Activated CD4-positive, alpha-beta T cell treated with anti-CD3 and anti-CD28 coated beads for 36 hours (primary cell): ENCODE results near the gene IL20. TPM values are rescaled to one million over a fixed set of nuclear protein-coding genes. Genes with fewer than 3 reads are reported as not detected.

Experiments
- ATAC-seq: fragments of 200-7000 bp; cut with Tn5 transposase; one replicate; pipeline ENCODE4 v1.10.0; 2021; ENCODE audit warnings: mild to moderate bottlenecking, moderate library complexity
- CTCF ChIA-PET: fragments of 350-600 bp; sonication (Branson Sonifier 250); formaldehyde crosslinking; loops from one replicate; lab custom pipeline; 2021; ENCODE audit warnings: antibody characterized with exemption; lab: Charles Lee
- POLR2A ChIA-PET: fragments of 350-600 bp; sonication (Branson Sonifier 250); formaldehyde crosslinking; loops from one replicate; lab custom pipeline; 2021; ENCODE audit warnings: antibody characterized with exemption, inconsistent platforms; lab: Charles Lee
- DNase-seq: peaks from one replicate; pipeline ENCODE4 v3.0.0-alpha.2; 2020
- H3K27ac Mint-ChIP-seq: one replicate; pipeline ENCODE4 v1.8.0; 2021; ENCODE audit warnings: mixed read lengths
- H3K27me3 Mint-ChIP-seq: one replicate; pipeline ENCODE4 v1.8.0; 2021; ENCODE audit warnings: mixed read lengths
- H3K36me3 Mint-ChIP-seq: one replicate; pipeline ENCODE4 v1.8.0; 2021; ENCODE audit warnings: low read depth, mixed read lengths
- H3K4me1 Mint-ChIP-seq: one replicate; pipeline ENCODE4 v1.8.0; 2021; ENCODE audit warnings: mixed read lengths
- H3K4me3 Mint-ChIP-seq: one replicate; pipeline ENCODE4 v1.8.0; 2021; ENCODE audit warnings: mild to moderate bottlenecking, moderate library complexity, mixed read lengths
- H3K9me3 Mint-ChIP-seq: one replicate; pipeline ENCODE4 v1.8.0; 2021; ENCODE audit warnings: low read depth, mixed read lengths
- intact Hi-C, 2 experiments: fragments of 100-400 bp; cut with DNase I in 1 of 2; cut with micrococcal nuclease in 1 of 2; formaldehyde crosslinking; loops; one replicate each; pipeline versions ENCODE4 v1.14.2 to v1.15.1; 2022 to 2024; cut with DNase I, micrococcal nuclease
- total RNA-seq, 2 experiments: library from RNA; stranded (reverse); gene quantifications; one replicate each; pipeline ENCODE4 v1.2.3, GENCODE V29; 2021

IL20 gene
- total RNA-seq, 2 experiments from 2014 or later, result not detected

GRCh38 chr1:206831650-206832049 lies 33.8 kb upstream of the IL20 start:
- no peaks in the 10 kb centered on the region for H3K36me3 Mint-ChIP-seq
- no peaks in the 10 kb centered on the region for H3K9me3 Mint-ChIP-seq
- ATAC-seq (peak; percentile 51), DNase-seq (no peak)
- peaks cover 19% of the 10 kb centered on the region for H3K4me1 Mint-ChIP-seq
- POLR2A ChIA-PET, result interaction anchor here (0.9 kb wide), 1 partner anchor 15 kb away, joined by 3 read pairs; no protein-coding TSS in a partner anchor
- CTCF ChIA-PET, result interaction anchor here (0.5 to 5.9 kb wide), 22 partner anchors 9 to 1086 kb away, joined by 3 to 27 read pairs (median 4); partner anchors contain the start of gene IL20
- intact Hi-C loops, result no loop called here
- no peak overlapping the region for H3K27ac Mint-ChIP-seq
- H3K27me3 Mint-ChIP-seq, result peaks cover 2% of the 10 kb centered on the region
- no peak overlapping the region for H3K4me3 Mint-ChIP-seq

DNA sequence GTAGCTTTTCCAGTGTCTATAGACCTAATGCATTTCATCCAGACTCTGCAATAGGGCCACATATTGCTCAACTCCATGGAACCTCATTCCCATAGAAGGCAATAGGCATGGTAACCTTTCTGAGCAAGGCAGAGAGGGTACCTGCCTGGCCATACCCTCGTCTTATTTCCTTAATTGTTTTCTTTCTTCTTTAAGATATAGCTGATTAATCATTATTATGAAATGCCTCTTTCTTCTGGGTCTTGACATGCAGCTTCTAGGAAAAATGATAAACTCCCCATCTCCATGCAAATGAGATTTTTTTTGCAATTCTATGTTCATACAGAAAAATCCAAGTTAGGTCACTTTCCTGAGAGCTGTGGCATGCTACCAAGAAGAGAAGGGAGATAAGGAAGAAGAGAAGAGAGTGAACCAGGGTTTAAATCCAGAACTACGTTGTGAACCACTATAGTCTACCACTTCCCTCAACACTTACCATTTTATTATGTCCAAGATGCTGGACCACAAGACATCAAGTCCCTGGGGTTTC lies 33.0 kb upstream of the IL20 start:
- POLR2A ChIA-PET, result no interaction called here
- CTCF ChIA-PET, result interaction anchor here (0.6 to 5.9 kb wide), 18 partner anchors 10 to 1085 kb away, joined by 3 to 27 read pairs (median 4); partner anchors contain the start of genes FCMR and IL20
- H3K4me1 Mint-ChIP-seq, result peaks cover 19% of the 10 kb centered on the region

GRCh38 chr1:206833106-206833680 lies 32.2 kb upstream of the IL20 start:
- ATAC-seq, result no peak
- no peaks in the 10 kb centered on the region for H3K9me3 Mint-ChIP-seq
- intact Hi-C loops, result no loop called here
- ChIA-PET CTCF (interaction anchor here (0.7 to 5.9 kb wide), 7 partner anchors 9 to 107 kb away, joined by 3 to 27 read pairs (median 3); partner anchors contain the start of gene FCMR), POLR2A (no interaction called here)
- no peak overlapping the region for H3K27ac Mint-ChIP-seq
- H3K4me1 Mint-ChIP-seq, result peaks cover 18% of the 10 kb centered on the region
- H3K36me3 Mint-ChIP-seq, result no peaks in the 10 kb centered on the region
- peaks cover 2% of the 10 kb centered on the region for H3K27me3 Mint-ChIP-seq
- no peak overlapping the region for H3K4me3 Mint-ChIP-seq
- DNase-seq, result no peak

More for the DNA sequence above, 33.0 kb upstream of the IL20 start:
- peaks cover 2% of the 10 kb centered on the region for H3K27me3 Mint-ChIP-seq
- no peak overlapping the region for H3K4me3 Mint-ChIP-seq
- H3K27ac Mint-ChIP-seq, result no peak overlapping the region
- no peaks in the 10 kb centered on the region for H3K9me3 Mint-ChIP-seq
- intact Hi-C loops, result no loop called here
- ATAC-seq, result no peak
- no peaks in the 10 kb centered on the region for H3K36me3 Mint-ChIP-seq
- no peak for DNase-seq

DNA sequence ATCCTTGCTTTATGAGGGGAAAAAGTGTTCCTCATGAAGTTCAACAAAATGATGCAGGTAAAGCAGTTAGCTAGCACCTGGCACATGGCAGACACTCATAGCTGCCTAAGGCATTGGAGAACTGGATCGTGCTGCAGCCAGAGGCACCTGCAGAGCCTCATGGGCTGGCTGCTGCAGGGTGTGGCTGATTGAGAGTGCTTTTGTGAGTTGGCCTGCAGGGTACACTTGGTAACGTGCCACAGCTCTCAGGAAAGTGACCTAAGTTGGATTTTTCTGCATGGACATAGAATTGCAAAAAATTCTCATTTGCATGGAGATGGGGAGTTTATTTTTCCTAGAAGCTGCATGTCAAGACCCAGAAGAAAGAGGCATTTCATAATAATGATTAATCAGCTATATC lies 31.6 kb upstream of the IL20 start:
- Mint-ChIP-seq H3K27ac (no peak overlapping the region), H3K27me3 (peaks cover 2% of the 10 kb centered on the region), H3K4me3 (no peak overlapping the region), H3K4me1 (peaks cover 14% of the 10 kb centered on the region), H3K9me3 (no peaks in the 10 kb centered on the region), H3K36me3 (no peaks in the 10 kb centered on the region)
- DNase-seq (no peak), ATAC-seq (no peak)
- POLR2A ChIA-PET, result no interaction called here
- CTCF ChIA-PET, result interaction anchor here (1.1 to 5.9 kb wide), 3 partner anchors 17 to 78 kb away, joined by 3 to 27 read pairs (median 3); no protein-coding TSS in a partner anchor
- intact Hi-C loops, result no loop called here

DNA sequence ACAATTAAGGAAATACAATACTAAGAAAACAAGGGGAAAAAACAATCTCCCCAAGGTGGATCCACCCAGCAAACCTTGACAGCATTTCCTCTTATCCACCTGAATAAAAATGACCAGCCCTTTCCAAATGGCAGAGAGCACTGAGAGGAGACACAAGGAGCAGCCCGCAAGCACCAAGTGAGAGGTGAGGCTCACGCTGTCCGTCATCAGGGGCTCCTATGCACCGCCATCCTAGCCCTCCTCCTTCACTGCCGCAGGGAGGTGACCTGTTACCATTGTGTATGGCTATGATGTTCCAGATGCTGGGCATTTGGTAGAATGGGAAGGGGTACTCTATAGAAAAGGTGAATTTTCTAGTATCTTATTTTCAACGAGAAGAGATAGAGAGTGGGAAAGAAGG lies 31.2 kb upstream of the IL20 start:
- ChIA-PET POLR2A (no interaction called here), CTCF (interaction anchor here (0.9 to 5.9 kb wide), 5 partner anchors 17 to 98 kb away, joined by 3 to 27 read pairs (median 3); no protein-coding TSS in a partner anchor)
- no peak for ATAC-seq
- no peak for DNase-seq
- no peak overlapping the region for H3K4me3 Mint-ChIP-seq
- peaks cover 10% of the 10 kb centered on the region for H3K4me1 Mint-ChIP-seq
- peaks cover 2% of the 10 kb centered on the region for H3K27me3 Mint-ChIP-seq
- H3K9me3 Mint-ChIP-seq, result no peaks in the 10 kb centered on the region
- intact Hi-C loops, result no loop called here
- no peak overlapping the region for H3K27ac Mint-ChIP-seq
- H3K36me3 Mint-ChIP-seq, result no peaks in the 10 kb centered on the region

- H3K9me3 Mint-ChIP-seq, result no peaks in the 10 kb centered on the region
- ATAC-seq (no peak), DNase-seq (no peak)
- H3K4me3 Mint-ChIP-seq, result no peak overlapping the region
- peaks cover 5% of the 10 kb centered on the region for H3K4me1 Mint-ChIP-seq
- CTCF ChIA-PET, result interaction anchor here (0.7 to 5.9 kb wide), 11 partner anchors 8 to 209 kb away, joined by 3 to 27 read pairs (median 4); no protein-coding TSS in a partner anchor
- no peaks in the 10 kb centered on the region for H3K36me3 Mint-ChIP-seq
- intact Hi-C loops, result no loop called here
- H3K27ac Mint-ChIP-seq, result no peak overlapping the region
- POLR2A ChIA-PET, result no interaction called here
- peaks cover 2% of the 10 kb centered on the region for H3K27me3 Mint-ChIP-seq
Measured at GRCh38 chr1:206834711-206835110, 30.7 kb upstream of the IL20 start.

DNA sequence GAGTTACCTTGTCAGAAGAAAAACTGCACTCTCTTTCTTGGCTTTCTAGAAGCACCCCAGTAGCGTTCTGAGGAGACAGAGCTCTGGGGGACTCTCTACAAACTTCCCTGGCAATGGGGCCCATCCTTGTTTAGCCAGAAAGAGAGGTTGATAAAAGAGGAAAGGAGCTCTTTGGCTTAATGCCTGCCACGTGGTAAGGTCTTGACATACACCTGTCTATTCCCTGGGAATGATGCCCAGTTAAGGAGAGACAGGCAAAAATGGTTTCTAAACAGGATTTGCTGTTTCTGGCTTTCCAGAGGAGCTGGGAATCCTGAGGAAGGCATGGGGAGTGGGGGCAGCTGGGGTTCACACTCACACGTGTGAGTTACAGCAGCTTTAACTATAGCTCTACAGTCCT lies 30.2 kb upstream of the IL20 start:
- Mint-ChIP-seq H3K4me3 (no peak overlapping the region), H3K9me3 (no peaks in the 10 kb centered on the region), H3K36me3 (no peaks in the 10 kb centered on the region), H3K27ac (no peak overlapping the region), H3K4me1 (no peaks in the 10 kb centered on the region), H3K27me3 (peaks cover 2% of the 10 kb centered on the region)
- no peak for DNase-seq
- ChIA-PET POLR2A (no interaction called here), CTCF (interaction anchor here (0.7 to 5.9 kb wide), 11 partner anchors 9 to 210 kb away, joined by 3 to 27 read pairs (median 4); no protein-coding TSS in a partner anchor)
- ATAC-seq, result no peak
- intact Hi-C loops, result no loop called here

DNA sequence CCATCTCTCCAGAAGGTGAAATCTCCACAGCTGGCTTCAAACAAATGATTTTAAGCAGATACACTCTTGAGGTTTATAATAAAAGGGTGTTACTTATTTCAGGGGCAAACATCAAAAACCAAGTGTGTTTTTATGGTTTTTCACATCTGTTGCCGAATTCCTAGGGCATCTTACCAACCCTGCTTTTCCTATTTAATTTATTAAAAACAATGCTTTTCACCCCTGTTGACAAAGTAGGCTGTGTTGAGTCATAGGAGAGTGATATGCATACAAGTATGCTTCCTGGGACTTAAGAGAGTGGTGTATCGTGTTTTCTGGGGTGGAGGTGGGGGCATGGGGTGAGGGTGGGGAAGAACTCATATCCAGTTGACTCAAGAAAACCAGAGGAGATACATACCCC lies 29.3 kb upstream of the IL20 start:
- ChIA-PET CTCF (interaction anchor here (0.9 to 5.9 kb wide), 6 partner anchors 10 to 147 kb away, joined by 3 to 27 read pairs (median 6); no protein-coding TSS in a partner anchor), POLR2A (no interaction called here)
- ATAC-seq, result no peak
- Mint-ChIP-seq H3K27ac (no peak overlapping the region), H3K36me3 (no peaks in the 10 kb centered on the region), H3K4me1 (peaks cover 2% of the 10 kb centered on the region), H3K9me3 (no peaks in the 10 kb centered on the region), H3K27me3 (peaks cover 2% of the 10 kb centered on the region), H3K4me3 (no peak overlapping the region)
- DNase-seq, result no peak
- intact Hi-C loops, result no loop called here

DNA sequence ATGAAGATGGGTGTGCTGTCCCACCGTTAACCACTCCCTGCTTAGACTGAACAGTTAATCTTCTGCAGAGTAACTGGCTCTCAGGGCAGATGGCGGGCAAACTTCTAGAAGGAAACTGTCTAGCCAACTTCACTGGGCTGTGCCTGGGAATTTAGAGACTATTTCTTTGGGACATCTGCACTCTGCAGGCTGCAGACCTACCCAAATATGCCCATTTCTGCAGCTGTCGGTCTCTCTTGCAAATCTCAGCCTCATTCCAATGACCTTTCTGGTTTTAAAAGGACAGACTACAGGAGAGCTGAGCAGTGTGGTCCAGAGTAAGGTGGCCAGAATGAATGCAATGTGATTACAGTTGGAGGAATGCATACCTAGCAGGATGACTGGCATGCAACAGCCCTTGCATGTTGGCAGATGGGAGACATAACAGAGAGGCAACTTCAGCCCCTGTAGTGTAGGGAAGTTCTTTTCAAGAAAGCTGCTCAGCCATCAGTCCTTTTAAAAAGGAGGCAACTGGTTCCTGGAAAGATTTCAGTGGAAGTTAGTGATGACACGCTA lies 26.3 kb upstream of the IL20 start:
- peaks cover 2% of the 10 kb centered on the region for H3K27me3 Mint-ChIP-seq
- intact Hi-C loops, result no loop called here
- H3K27ac Mint-ChIP-seq, result no peak overlapping the region
- CTCF ChIA-PET, result interaction anchor here (1.1 to 2.1 kb wide), 3 partner anchors 54 to 101 kb away, joined by 3 to 7 read pairs (median 3); no protein-coding TSS in a partner anchor
- H3K9me3 Mint-ChIP-seq, result no peaks in the 10 kb centered on the region
- POLR2A ChIA-PET, result no interaction called here
- no peak overlapping the region for H3K4me3 Mint-ChIP-seq
- ATAC-seq (no peak), DNase-seq (no peak)
- H3K36me3 Mint-ChIP-seq, result no peaks in the 10 kb centered on the region
- peaks cover 2% of the 10 kb centered on the region for H3K4me1 Mint-ChIP-seq

DNA sequence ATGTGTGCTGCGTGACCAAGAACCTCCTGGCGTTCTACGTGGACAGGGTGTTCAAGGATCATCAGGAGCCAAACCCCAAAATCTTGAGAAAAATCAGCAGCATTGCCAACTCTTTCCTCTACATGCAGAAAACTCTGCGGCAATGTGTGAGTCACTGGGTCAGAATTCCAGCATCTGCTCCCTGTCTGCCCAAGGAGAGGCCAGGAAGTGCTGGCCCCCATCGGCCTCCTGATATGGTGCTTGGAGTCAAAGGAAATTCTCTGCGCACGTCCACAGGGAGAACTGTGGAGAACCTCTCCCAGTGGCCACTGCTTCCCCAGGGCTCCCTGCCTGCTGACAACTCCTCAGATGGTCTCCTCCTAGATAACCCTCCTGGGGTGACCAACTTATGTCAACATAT lies 25.6 kb upstream of the IL20 start:
- Mint-ChIP-seq H3K27me3 (no peaks in the 10 kb centered on the region), H3K27ac (no peak overlapping the region), H3K36me3 (no peaks in the 10 kb centered on the region), H3K4me1 (peaks cover 2% of the 10 kb centered on the region), H3K4me3 (no peak overlapping the region), H3K9me3 (no peaks in the 10 kb centered on the region)
- CTCF ChIA-PET, result interaction anchor here (2.1 kb wide), 1 partner anchor 72 kb away, joined by 7 read pairs; no protein-coding TSS in a partner anchor
- DNase-seq (no peak), ATAC-seq (no peak)
- POLR2A ChIA-PET, result no interaction called here
- intact Hi-C loops, result no loop called here

GRCh38 chr1:206841609-206842323 lies 23.7 kb upstream of the IL20 start:
- no peak overlapping the region for H3K4me3 Mint-ChIP-seq
- peaks cover 2% of the 10 kb centered on the region for H3K4me1 Mint-ChIP-seq
- no peak overlapping the region for H3K27ac Mint-ChIP-seq
- ChIA-PET POLR2A (no interaction called here), CTCF (interaction anchor here (0.9 to 1.7 kb wide), 5 partner anchors 9 to 117 kb away, joined by 3 to 6 read pairs (median 3); no protein-coding TSS in a partner anchor)
- H3K36me3 Mint-ChIP-seq, result no peaks in the 10 kb centered on the region
- H3K9me3 Mint-ChIP-seq, result no peaks in the 10 kb centered on the region
- no peaks in the 10 kb centered on the region for H3K27me3 Mint-ChIP-seq
- DNase-seq (no peak), ATAC-seq (no peak)
- intact Hi-C loops, result no loop called here
